ENCODE data around the gene SUPT4H1. TPM values are rescaled to one million over a fixed set of nuclear protein-coding genes. Genes with fewer than 3 reads are reported as not detected.
A peak's percentile ranks its signal among the peaks of the same experiment; 100 is the strongest.

SUPT4H1 gene
- total and polyA plus RNA-seq, 9 of the 15 experiments (the other 6 are each of a cell fraction or from before 2014, with no cell fraction given), result 62.1 to 320 (median 117) TPM

DNA sequence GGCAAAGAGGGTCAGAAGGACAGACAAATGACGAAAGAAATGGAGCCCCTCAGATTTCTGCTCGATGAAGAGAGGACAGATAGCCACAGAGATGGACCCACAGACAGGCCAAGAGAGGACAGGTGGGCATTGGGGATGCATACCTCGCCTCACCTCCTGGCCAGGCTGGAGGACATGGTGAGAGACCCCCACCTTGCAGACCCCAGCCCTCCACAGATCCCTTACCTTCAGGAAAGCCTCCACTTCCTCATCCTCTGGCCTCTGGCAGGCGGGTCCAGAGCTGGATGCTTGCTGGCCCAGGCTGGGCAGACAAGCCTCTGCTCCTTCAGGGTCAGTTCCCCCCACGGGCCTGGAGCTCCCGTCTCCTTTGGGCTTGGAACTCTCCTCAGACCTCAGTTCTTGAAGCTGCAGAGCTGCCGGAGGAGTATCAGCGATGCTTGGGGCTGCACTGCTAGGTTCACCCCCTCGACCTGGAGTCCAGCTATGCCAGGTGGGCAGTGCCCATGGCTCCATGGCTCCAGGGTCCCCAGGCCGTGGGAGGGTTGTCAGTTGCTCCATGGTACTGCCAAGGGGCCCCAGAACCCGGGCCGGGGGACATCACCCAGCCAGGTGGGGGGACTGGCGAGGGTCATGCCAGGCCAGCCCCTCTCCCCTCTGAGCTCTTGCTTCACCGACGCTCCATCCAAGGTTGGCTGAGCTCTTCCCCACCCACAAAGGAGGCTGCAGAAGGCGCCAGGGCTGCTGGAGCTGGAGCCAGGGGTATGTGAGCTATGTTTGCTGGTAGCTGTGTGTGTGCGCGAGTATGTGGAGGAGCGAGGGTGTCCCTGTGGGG lies 24.4 kb downstream of the SUPT4H1 start (continued):
- TF ChIP-seq, protein P1, sequence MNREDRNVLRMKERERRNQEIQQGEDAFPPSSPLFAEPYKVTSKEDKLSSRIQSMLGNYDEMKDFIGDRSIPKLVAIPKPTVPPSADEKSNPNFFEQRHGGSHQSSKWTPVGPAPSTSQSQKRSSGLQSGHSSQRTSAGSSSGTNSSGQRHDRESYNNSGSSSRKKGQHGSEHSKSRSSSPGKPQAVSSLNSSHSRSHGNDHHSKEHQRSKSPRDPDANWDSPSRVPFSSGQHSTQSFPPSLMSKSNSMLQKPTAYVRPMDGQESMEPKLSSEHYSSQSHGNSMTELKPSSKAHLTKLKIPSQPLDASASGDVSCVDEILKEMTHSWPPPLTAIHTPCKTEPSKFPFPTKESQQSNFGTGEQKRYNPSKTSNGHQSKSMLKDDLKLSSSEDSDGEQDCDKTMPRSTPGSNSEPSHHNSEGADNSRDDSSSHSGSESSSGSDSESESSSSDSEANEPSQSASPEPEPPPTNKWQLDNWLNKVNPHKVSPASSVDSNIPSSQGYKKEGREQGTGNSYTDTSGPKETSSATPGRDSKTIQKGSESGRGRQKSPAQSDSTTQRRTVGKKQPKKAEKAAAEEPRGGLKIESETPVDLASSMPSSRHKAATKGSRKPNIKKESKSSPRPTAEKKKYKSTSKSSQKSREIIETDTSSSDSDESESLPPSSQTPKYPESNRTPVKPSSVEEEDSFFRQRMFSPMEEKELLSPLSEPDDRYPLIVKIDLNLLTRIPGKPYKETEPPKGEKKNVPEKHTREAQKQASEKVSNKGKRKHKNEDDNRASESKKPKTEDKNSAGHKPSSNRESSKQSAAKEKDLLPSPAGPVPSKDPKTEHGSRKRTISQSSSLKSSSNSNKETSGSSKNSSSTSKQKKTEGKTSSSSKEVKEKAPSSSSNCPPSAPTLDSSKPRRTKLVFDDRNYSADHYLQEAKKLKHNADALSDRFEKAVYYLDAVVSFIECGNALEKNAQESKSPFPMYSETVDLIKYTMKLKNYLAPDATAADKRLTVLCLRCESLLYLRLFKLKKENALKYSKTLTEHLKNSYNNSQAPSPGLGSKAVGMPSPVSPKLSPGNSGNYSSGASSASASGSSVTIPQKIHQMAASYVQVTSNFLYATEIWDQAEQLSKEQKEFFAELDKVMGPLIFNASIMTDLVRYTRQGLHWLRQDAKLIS (CRISPR knock-in tag; IDR thresholded peaks at IDR 0.05), result peak; percentile 14; the same call in 1 of the 2 replicates
- 0 out of 2 replicates have a peak, but pooled peaks have one; percentile 36 for TF ChIP-seq PTBP1 (IDR thresholded peaks at IDR 0.05; ENCODE audit: low read depth, low read length)
- no peak for TF ChIP-seq CEBPB (tag; IDR thresholded peaks at IDR 0.05)
- no peak for TF ChIP-seq SREBF2 (CRISPR knock-in tag; IDR thresholded peaks at IDR 0.05)
- TF ChIP-seq KDM4B (IDR thresholded peaks at IDR 0.05; ENCODE audit: borderline replicate concordance in 2 of 2, low read depth in 1 of 2), result peak in 1 of 2 experiments; percentile 59; a peak in 1 of 4 replicates
- peak; percentile 6 for TF ChIP-seq RBBP5 (IDR thresholded peaks at IDR 0.05; ENCODE audit: borderline replicate concordance, insufficient read depth, low read length, poor library complexity, severe bottlenecking)
- TF ChIP-seq, protein P2, sequence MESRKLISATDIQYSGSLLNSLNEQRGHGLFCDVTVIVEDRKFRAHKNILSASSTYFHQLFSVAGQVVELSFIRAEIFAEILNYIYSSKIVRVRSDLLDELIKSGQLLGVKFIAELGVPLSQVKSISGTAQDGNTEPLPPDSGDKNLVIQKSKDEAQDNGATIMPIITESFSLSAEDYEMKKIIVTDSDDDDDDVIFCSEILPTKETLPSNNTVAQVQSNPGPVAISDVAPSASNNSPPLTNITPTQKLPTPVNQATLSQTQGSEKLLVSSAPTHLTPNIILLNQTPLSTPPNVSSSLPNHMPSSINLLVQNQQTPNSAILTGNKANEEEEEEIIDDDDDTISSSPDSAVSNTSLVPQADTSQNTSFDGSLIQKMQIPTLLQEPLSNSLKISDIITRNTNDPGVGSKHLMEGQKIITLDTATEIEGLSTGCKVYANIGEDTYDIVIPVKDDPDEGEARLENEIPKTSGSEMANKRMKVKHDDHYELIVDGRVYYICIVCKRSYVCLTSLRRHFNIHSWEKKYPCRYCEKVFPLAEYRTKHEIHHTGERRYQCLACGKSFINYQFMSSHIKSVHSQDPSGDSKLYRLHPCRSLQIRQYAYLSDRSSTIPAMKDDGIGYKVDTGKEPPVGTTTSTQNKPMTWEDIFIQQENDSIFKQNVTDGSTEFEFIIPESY (CRISPR knock-in tag; IDR thresholded peaks at IDR 0.05), result peak; percentile 68; the same call in 1 of the 2 replicates
- peak; percentile 2; the same call in 1 of the 2 replicates for TF ChIP-seq HCFC1 (IDR thresholded peaks at IDR 0.05; ENCODE audit: low read depth, low read length)
- TF ChIP-seq CCNT2 (IDR thresholded peaks at IDR 0.05; ENCODE audit: borderline replicate concordance, extremely low read depth, insufficient read length, low read depth, low read length), result peak; percentile 16
- peak; percentile 52; the same call in 1 of the 2 replicates for TF ChIP-seq SPI1 (IDR thresholded peaks at IDR 0.05; ENCODE audit: borderline replicate concordance, low read depth, low read length)
- TF ChIP-seq, protein P3, sequence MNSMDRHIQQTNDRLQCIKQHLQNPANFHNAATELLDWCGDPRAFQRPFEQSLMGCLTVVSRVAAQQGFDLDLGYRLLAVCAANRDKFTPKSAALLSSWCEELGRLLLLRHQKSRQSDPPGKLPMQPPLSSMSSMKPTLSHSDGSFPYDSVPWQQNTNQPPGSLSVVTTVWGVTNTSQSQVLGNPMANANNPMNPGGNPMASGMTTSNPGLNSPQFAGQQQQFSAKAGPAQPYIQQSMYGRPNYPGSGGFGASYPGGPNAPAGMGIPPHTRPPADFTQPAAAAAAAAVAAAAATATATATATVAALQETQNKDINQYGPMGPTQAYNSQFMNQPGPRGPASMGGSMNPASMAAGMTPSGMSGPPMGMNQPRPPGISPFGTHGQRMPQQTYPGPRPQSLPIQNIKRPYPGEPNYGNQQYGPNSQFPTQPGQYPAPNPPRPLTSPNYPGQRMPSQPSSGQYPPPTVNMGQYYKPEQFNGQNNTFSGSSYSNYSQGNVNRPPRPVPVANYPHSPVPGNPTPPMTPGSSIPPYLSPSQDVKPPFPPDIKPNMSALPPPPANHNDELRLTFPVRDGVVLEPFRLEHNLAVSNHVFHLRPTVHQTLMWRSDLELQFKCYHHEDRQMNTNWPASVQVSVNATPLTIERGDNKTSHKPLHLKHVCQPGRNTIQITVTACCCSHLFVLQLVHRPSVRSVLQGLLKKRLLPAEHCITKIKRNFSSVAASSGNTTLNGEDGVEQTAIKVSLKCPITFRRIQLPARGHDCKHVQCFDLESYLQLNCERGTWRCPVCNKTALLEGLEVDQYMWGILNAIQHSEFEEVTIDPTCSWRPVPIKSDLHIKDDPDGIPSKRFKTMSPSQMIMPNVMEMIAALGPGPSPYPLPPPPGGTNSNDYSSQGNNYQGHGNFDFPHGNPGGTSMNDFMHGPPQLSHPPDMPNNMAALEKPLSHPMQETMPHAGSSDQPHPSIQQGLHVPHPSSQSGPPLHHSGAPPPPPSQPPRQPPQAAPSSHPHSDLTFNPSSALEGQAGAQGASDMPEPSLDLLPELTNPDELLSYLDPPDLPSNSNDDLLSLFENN (IDR thresholded peaks at IDR 0.05; ENCODE audit: low read depth in 2 of 2, low read length in 2 of 2), result no peak
- TF ChIP-seq, protein P4, sequence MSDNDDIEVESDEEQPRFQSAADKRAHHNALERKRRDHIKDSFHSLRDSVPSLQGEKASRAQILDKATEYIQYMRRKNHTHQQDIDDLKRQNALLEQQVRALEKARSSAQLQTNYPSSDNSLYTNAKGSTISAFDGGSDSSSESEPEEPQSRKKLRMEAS (CRISPR knock-in tag; IDR thresholded peaks at IDR 0.05), result peak; percentile 5; the same call in 1 of the 2 replicates
- no peak for TF ChIP-seq MIER1 (IDR thresholded peaks at IDR 0.05; ENCODE audit: low read depth)
- peak; percentile 5; the same call in 1 of the 2 replicates for TF ChIP-seq BHLHE40 (IDR thresholded peaks at IDR 0.05; ENCODE audit: low read length)
